HG03520 (cell line): Measurements from ENCODE around the gene DOK3.
A peak's percentile ranks its signal among the peaks of the same experiment; 100 is the strongest.

Experiments used
- ATAC-seq: cut with Tn5 transposase; IDR thresholded peaks from one replicate; pipeline ENCODE4 v1.9.1; 2021; ENCODE audit warnings: mild to moderate bottlenecking, moderate library complexity; ENCODE audit not compliant: unreplicated experiment

Gene DOK3

GRCh38 chr5:177453852-177454396 is 55.7 kb downstream of the DOK3 start:
- peak; percentile 1 for ATAC-seq

DNA sequence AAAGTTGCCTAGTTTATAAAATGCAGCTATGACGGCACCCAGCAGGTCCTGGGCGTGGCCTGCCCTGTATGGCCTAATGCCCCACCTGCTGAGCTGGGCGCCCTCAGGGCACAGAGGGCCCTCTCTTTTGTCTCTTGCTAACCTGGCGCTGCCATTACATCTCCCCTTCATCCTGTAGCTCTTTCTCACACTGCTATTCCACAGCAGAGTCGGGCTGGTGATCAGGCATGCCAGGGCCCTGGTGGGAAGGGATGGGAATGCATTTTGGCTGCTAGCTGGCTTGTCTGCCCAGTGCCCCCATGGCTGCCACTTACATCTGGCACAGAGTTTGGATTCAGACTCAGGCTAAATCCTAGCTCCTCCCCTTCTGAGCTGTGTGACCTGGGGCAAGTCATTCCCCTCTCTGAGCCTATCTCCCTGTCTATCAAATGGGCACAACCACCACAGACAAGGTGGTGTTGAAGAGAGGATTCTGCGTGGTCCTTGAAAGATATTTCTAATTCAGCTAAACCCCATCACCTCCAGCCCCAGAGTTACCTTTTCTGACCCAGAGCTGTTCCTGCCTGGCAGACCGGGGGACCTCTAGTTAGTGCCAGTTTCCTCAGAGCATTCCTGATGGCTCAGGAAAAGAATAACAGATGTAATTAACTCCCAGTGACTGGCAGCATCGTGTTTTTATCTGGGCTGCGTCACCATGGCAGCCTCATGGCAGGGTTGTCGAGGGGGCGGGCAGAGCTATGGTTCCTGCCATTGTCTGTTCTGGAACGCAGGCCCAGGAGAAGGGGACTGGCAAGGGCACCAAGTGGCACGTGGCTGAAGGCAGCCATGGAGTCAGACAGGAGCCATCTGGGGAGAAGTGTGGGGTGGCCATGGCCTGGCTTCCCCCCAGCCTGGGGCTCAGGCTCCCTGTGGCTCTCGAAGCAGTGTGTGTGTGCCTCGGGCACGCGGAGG is 56.7 kb downstream of the DOK3 start:
- ATAC-seq: no peak
